ENCODE measurements around the gene LBH. TPM values are rescaled to one million over a fixed set of nuclear protein-coding genes. Genes with fewer than 3 reads are reported as not detected.

The LBH gene
- polyA plus RNA-seq, 3 donors, result 0.41 to 0.76 (median 0.42) TPM

DNA sequence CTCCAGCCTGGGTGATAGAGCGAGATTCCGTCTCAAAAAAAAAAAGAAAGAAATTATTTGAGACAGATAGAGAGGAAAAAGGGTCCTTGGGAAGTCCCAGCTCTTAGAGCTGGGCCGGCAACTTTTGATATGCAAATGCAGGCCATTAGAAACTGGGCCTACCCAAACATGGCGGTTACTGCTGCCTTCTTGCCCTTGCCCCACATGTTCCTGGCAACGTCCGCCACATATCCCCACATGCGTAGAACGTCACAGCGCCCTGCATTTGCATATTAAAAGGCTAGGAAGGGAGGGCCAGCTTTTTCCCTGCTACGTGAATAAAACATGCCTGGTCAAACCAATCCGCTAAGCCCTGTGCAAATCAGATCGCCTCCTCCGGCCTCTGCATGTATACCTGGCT lies 40.7 kb upstream of the LBH start:
- H3K4me2 ChIP-seq (replicated peaks; ENCODE audit: extremely low read depth, low read length, poor library complexity, severe bottlenecking), result no peak overlapping the region
- WGBS (ENCODE audit: insufficient coverage), result 100% methylated on average over 11 of the region's 13 CpGs
- H3K27ac Mint-ChIP-seq, result no peak overlapping the region

DNA sequence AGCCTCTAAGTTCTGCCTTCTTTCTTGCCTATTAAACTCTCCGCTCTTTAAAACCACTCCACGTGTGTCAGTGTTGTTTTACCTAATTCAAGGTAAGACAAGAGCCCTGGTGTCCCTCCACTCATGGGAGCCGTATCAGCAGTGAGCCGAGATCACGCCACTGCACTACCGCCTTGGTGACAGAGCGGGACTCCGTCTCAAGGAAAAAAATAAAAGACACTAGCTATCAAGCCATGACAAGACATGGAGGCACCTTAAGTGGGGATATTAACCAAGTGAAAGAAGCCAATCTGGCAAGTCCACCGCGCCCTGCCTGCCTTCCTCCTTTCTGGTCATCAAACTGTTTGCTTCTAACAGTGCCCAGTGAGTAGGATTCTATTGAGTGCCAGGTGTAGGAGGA lies 40.2 kb upstream of the LBH start:
- H3K9me3 Mint-ChIP-seq, result peaks cover 4 to 12% (median 9%) of the 10 kb centered on the region in 7 donors
- TF ChIP-seq, protein P1, sequence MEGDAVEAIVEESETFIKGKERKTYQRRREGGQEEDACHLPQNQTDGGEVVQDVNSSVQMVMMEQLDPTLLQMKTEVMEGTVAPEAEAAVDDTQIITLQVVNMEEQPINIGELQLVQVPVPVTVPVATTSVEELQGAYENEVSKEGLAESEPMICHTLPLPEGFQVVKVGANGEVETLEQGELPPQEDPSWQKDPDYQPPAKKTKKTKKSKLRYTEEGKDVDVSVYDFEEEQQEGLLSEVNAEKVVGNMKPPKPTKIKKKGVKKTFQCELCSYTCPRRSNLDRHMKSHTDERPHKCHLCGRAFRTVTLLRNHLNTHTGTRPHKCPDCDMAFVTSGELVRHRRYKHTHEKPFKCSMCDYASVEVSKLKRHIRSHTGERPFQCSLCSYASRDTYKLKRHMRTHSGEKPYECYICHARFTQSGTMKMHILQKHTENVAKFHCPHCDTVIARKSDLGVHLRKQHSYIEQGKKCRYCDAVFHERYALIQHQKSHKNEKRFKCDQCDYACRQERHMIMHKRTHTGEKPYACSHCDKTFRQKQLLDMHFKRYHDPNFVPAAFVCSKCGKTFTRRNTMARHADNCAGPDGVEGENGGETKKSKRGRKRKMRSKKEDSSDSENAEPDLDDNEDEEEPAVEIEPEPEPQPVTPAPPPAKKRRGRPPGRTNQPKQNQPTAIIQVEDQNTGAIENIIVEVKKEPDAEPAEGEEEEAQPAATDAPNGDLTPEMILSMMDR (IDR thresholded peaks at IDR 0.05), result no peak
- no peak overlapping the region for H3K4me3 Mint-ChIP-seq
- no peak overlapping the region for H3K27ac Mint-ChIP-seq
- intact Hi-C loops (cut with micrococcal nuclease), result no loop called here
- DNase-seq, result no peak
- Histone ChIP-seq H2AFZ (ENCODE audit: insufficient read depth, low read depth, low read length, poor library complexity, severe bottlenecking) (no peak overlapping the region), H3K4me3 (replicated peaks in 1 of 3; ENCODE audit: low read depth in 2 of 3, low read length in 3 of 3) (no peak overlapping the region), H3K9me3 (replicated peaks in 1 of 2; ENCODE audit: control insufficient read depth in 1 of 2, insufficient read depth in 1 of 2, low read length in 2 of 2) (peaks cover 0 to 6% of the 10 kb centered on the region in 2 donors), H4K20me1 (ENCODE audit: insufficient read depth, low read length) (no peaks in the 10 kb centered on the region), H3K9ac (ENCODE audit: insufficient read depth, low read length, poor library complexity, severe bottlenecking) (no peak overlapping the region), H3K4me1 (ENCODE audit: control insufficient read depth in 1 of 2, insufficient read depth in 2 of 2, low read length in 2 of 2) (peaks cover 10 to 11% of the 10 kb centered on the region in 2 donors), H3K79me2 (ENCODE audit: insufficient read depth, low read length) (no peaks in the 10 kb centered on the region), H3K27ac (ENCODE audit: low read depth in 1 of 2, low read length in 2 of 2) (no peak overlapping the region), H3K27me3 (ENCODE audit: control insufficient read depth in 2 of 2, insufficient read depth in 2 of 2, low read length in 2 of 2) (no peaks in the 10 kb centered on the region), H3K36me3 (replicated peaks in 1 of 2; ENCODE audit: control insufficient read depth in 1 of 2, insufficient read depth in 2 of 2, low read length in 2 of 2) (no peaks in the 10 kb centered on the region), H3K4me2 (replicated peaks; ENCODE audit: extremely low read depth, low read length, poor library complexity, severe bottlenecking) (no peak overlapping the region)
- peaks cover 0 to 7% (median 2%) of the 10 kb centered on the region in 3 donors for H3K27me3 Mint-ChIP-seq (ENCODE audit: low read depth in 3 of 3)
- 97% methylated on average over 8 of the region's 10 CpGs for WGBS (ENCODE audit: insufficient coverage)
- peaks cover 12% of the 10 kb centered on the region for H3K4me1 Mint-ChIP-seq
- no peaks in the 10 kb centered on the region for H3K36me3 Mint-ChIP-seq

More for the DNA sequence above, 40.7 kb upstream of the LBH start:
- Histone ChIP-seq H3K4me3 (replicated peaks in 1 of 3; ENCODE audit: low read depth in 2 of 3, low read length in 3 of 3) (no peak overlapping the region), H3K79me2 (ENCODE audit: insufficient read depth, low read length) (no peaks in the 10 kb centered on the region), H3K27me3 (ENCODE audit: control insufficient read depth in 2 of 2, insufficient read depth in 2 of 2, low read length in 2 of 2) (no peaks in the 10 kb centered on the region), H4K20me1 (ENCODE audit: insufficient read depth, low read length) (no peaks in the 10 kb centered on the region), H3K9me3 (replicated peaks in 1 of 2; ENCODE audit: control insufficient read depth in 1 of 2, insufficient read depth in 1 of 2, low read length in 2 of 2) (peaks cover 0 to 6% of the 10 kb centered on the region in 2 donors), H3K9ac (ENCODE audit: insufficient read depth, low read length, poor library complexity, severe bottlenecking) (no peak overlapping the region), H3K27ac (ENCODE audit: low read depth in 1 of 2, low read length in 2 of 2) (no peak overlapping the region), H3K36me3 (replicated peaks in 1 of 2; ENCODE audit: control insufficient read depth in 1 of 2, insufficient read depth in 2 of 2, low read length in 2 of 2) (no peaks in the 10 kb centered on the region), H2AFZ (ENCODE audit: insufficient read depth, low read depth, low read length, poor library complexity, severe bottlenecking) (no peak overlapping the region), H3K4me1 (ENCODE audit: control insufficient read depth in 1 of 2, insufficient read depth in 2 of 2, low read length in 2 of 2) (peaks cover 7 to 8% of the 10 kb centered on the region in 2 donors)
- peaks cover 10% of the 10 kb centered on the region for H3K4me1 Mint-ChIP-seq
- H3K9me3 Mint-ChIP-seq, result peaks cover 4 to 12% (median 9%) of the 10 kb centered on the region in 7 donors
- H3K36me3 Mint-ChIP-seq, result no peaks in the 10 kb centered on the region
- intact Hi-C loops (cut with micrococcal nuclease), result no loop called here
- no peak overlapping the region for H3K4me3 Mint-ChIP-seq
- TF ChIP-seq, protein P1 (IDR thresholded peaks at IDR 0.05), result no peak
- no peak for DNase-seq
- H3K27me3 Mint-ChIP-seq (ENCODE audit: low read depth in 3 of 3), result peaks cover 0 to 7% (median 3%) of the 10 kb centered on the region in 3 donors

Measured in CD14-positive monocyte (primary cell).